HG03439 (cell line): Measurements from ENCODE around the gene PBX3.

Experiments used
- ATAC-seq: cut with Tn5 transposase; IDR thresholded peaks from one replicate; pipeline ENCODE4 v1.9.1; 2021; ENCODE audit warnings: mild to moderate bottlenecking, moderate library complexity; ENCODE audit not compliant: unreplicated experiment

PBX3 gene

DNA sequence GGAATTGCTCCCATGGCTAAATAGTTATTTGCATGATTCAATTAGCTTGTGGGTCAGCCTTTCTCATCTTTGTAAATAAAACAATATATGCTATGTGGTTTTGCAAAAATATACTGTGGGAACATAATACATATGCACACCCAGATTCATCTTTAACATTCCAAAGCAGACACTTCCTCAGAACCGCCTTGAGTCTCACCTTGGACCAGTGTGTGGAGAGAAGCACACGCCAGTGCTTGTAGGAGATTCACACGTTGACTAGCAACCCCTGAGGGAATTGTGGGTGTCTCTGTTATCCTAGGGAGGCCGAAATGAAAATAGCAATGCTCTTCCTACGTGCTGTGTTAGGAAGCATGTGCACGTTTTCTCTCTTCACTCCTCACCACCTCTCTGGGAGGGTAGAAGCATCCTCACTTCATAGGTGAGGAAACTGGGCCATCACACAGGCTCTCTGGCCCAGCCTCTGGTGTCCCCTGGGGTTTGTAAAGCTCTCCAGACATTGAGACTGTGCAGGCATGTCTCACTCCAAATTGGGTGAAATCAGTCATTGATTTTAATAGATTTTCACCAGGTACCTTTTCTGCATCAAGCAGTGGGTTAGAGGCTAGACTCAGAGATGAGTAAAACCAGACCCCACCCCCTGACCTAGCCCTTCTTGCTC, 221.7 kb downstream of the PBX3 start:
- ATAC-seq = no peak

DNA sequence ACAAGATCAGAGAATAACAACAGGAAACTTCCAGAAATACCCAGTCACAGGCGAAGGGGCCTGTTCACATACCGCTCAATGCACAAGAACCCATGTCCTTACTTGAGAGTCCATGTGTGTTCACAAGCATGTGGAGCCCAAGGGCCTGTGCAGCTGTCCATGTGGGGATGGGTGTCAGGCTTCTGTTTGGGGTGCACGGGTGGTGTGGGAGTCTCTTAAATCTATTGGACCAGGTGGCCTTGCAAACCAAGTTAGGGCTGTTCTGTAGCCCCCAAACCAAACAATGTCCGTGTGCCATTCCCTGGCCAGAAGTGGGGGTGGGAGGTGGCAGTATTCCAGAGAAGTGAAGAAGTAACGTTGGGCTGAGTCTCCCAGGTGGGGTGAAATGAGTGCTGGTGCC, 222.3 kb downstream of the PBX3 start:
- no peak for ATAC-seq

DNA sequence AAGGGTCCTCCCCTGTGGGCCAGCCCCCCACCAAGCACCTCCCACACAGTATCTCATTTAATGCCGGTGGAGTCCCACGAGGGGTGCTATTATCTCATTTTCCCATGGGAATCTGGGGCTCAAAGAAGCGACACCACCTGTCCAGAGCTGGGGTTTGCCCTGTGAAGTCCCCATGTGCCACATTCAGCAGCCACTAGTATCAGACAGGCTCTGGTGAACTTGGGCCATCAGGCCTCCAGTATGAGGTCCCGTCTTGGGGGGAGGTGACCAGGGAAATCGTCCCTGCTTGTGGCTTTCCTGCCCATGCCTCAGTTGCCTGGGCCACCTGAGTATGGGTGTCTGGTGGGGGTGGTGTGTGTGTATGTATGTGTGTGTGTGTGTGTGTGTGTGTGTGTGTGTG, 222.7 kb downstream of the PBX3 start:
- no peak for ATAC-seq

DNA sequence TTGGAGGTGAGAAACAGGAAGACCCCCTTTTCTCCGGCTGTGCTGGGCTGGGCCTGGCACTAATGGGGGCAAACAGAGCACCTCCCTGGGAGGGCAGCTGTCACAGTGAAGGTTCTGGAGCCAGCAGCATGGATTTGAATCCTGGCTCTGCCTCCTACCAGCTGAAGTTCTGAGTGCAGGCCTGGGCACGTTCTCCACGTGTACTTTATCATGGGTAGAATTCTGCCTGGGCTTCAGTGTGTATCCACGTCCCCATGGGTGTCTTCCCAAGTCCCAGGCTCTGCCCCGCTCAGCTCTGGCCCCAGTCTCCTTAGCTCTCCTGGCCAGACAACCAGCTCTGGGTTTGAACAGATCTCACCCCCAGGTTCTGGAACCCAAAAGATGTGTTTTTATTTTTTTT, 223.2 kb downstream of the PBX3 start:
- ATAC-seq = no peak

DNA sequence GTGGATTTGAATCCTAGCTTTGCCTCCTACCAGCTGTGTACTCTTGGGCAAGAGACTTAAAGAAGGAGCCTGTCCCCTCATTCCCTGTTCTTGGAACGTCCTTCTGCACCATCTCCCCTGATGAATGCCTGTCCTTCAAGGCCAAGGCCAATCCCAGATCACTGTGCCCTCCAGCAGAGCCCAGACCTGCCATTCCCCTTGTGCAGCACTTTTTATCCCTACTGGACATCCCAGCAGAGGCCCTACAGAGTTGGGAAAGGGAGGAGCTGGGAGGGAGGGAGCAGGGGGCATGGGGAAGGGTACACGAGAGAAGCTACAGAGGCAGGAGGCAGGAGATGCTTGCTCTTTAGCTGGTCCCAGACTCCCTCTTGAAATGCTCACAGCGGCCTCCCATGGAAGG, 223.9 kb downstream of the PBX3 start:
- no peak for ATAC-seq

DNA sequence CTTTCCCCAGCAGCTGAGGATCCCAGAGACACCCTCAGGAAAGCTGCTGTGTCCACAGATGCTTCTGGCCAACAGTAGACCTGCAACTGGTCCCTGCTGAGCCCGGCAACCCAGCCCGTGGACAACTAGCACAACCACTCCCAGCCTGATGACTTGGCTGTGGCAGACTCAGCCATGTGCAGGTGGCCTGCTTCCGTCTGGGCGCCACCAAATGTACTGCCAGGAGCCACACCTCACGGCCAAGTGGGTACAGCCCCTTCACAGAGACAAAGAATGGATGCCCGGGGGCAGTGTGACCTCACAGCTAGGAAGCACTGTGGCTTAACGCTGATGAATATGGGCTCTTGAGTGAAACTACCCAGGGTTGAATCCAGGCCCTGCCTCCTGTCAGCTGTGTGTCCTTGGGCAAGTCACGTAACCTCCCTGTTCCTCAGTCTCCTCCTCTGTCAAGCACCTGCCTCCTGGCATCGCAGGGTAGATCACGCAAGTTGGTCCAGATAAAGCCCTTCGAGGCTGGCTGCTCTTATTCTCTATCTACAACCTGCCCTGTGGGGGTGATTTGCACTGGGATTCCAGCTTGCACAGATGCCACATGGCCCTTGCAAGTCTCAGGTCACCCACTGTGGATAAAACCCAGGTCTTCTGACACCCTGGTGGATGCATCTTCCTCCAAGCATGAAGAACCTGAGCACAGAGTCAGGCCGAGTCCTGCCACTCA, 225.0 kb downstream of the PBX3 start:
- ATAC-seq = no peak

DNA sequence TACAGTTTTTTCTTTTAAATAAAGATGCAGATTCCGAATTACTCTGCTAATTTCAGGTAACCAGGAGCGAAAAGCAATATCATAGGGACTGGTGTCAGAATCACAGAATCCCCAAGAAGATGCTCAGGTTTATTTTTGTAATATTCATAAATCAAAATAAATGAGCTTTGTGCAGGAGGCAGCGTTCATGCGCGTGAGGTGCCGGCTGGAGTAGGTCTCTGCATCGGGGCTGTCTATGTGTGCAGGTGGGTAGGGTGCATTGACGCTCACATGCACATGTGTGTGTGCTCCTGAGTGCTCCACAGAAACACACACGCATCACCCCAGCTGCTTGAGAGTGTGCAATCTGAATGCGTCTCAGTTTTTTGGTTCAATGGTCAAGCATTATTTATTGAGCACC, 226.4 kb downstream of the PBX3 start:
- no peak for ATAC-seq

DNA sequence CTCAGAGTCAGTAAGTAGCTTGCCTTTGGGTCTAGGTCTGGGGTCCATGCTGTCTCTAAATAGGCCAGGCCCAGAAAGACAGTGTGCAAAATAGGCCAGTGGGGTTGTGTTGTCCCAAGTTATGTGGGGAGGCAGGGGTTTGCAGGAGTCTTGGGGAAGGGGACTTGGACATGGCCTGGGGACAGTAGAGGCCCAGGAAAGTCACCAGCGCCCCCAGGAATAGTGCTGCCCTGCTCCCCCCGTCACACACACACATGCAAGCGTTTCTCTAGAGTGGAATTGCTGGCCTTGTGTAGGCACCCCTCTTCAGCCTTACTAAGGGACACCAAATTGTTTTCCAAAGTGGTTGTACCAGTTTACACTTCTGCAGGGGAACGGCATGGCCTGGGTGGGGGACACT, 227.5 kb downstream of the PBX3 start:
- ATAC-seq = no peak

DNA sequence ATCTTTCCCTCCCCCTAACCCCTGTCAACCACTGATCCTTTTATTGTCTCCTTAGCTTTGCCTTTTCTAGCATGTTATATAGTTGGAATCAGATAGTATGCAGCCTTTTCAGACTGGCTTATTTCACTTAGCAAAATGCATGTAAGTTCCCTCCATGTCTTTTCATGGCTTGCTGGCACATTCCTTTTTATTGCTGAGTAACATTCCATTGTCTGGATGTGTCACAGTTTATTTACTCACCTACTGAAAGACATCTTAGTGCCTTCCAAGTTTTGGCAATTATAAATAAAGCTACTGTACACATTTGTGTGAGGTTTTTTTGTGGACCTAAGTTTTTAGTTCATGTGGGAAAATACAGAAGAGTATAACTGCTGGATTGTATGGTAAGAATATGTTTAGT, 230.1 kb downstream of the PBX3 start:
- no peak for ATAC-seq

DNA sequence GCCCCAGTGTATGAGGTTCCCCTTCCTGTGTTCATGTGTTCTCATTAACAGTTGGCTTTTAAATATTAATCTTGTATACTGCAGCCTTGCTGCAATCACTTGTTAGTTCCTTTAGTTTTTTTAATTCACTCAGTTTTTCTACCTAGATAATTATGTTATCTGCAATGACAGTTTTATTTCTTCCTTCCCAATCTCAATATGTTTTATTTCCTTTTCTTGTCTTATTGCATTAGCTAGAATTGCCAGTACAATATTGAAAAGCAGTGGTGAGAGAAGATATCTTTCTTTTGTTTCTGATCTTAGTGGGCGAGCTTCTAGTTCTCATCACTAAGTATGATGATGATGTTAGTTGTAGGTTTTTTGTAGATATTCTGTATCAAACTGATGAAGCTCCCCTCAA, 232.2 kb downstream of the PBX3 start:
- no peak for ATAC-seq

DNA sequence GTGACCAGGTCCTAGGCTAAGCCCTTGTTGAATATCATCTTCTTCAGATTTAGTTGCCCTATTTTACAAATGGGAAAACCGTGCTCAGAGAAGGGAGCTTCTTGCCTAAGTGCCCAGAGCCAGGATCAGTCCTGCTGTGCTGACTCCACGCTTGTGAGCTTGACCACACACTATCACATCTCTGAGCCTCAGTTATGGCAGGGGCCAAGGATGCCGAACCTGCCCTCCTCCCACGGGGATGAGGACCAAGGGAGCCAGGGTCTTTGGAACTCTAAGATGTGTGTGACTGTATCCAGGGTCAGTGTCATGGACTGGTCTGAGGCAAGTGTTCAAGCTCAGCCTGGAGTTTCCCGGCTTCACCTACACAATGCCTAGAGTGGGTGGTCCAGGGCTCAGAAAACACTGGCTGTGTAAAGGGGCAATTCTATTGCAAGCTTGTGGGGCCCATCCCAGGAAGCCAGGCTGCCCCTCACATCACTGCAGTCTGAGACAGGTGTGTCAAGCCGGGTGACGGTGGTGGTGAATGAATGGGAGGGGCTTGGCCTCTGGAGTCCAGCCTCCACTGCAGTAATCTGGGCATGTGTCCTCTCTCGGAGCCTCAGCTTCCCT, 235.7 kb downstream of the PBX3 start:
- no peak for ATAC-seq

DNA sequence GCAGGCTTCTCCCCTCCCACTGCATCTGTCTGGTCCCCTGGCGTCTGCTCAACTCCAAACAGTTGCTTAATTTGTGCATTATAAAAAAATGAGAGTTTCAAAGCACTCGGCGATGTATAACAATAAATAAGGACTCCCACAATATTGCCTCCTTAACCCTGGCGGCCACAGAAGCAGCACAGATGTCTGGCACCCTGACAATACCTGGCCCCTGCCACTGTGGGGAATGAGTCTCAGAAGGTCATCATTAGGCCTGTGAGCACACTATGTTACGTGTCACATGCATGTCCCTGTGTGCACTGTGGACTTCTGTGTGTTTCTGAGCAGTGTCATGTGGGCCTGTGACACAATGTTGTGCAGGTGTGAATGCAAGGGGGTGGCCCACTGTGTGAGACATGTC, 236.5 kb downstream of the PBX3 start:
- no peak for ATAC-seq

DNA sequence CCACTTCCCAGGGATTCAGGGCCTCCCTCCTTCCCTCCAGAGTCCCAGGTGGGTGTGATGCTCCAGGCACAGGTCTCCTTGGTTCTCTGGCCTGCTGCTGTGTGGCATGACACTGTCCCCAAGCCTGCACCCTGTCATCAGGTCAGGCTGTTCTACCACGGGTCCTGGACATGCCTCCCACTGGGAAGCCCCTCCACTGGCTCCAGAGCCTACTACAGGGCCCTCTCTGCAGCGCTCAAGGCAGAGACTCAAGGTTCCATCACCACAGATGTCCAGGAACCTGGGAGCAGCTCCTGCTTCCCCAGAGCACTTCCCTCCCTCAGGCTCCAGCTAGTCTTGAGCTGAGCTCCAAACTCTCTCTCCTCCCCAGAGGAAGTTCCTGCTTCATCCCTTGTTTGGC, 237.3 kb downstream of the PBX3 start:
- ATAC-seq = no peak

DNA sequence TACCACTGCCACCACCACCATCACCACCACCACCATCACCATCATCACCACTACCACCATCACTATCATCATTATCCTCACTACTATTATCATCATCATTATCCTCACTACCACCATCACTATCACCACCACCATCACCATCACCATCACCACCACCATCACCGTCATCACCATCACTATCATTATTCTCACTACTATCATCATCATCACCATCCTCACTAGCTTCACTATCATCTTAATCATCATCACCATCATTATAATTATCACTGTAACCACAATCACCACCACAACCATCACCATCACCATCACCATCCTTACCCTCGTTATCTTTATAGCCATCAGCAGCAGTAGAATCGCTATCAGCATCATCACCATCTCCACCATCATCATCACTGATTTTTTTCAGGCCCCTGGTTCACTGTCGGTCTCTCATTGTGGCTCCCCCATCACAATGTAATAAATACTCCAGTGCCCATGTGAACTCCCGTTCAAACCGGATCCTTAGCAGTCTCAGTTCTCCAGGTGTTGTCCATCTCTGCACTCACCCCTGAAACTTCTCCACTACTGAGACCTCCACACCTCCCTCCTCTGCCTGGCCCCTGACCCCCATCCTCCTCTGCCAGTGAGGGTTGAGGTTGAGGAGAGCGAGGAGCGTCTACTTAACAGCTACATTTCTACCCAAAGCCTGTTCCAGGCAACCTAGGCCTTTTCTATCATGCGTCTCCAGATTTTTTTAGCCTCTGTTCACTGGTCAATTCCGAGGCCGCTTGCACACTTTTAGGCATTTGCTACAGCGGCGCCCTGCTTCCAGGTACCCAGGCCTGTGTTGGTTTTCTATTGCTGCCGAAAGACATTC, 238.2 kb downstream of the PBX3 start:
- ATAC-seq = no peak

DNA sequence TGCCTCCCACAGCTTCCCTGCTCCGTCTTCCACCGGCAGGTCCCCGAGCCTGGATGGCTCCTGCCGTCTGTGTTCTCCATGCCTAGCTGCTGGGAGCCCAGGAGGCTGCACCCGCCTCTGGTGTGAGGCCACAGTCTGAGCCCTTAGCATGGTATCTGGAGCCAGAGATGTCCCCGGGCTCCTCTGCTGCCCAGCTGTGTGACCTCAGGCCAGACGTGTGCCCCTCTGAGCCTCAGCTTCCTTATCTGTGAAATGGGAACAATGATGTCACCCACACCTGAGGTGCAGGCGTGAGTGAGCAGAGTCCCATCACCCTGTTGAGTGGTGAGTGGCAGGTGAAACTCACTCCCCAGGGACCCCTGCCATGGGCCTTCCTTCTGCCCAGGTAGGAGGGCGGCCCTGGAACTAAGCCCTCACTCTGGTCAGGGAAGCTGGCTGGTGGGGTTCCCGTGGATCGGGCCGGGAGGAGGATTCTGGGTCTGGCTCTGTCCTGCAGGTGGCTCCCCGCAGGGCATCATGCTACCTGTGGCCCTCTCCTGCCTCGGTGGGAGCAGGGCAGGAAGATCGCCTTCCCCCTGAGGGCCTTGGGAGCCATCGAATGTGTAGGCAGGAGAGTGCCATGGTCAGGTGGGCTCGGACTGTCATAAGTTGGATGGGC, 239.0 kb downstream of the PBX3 start:
- ATAC-seq = no peak

DNA sequence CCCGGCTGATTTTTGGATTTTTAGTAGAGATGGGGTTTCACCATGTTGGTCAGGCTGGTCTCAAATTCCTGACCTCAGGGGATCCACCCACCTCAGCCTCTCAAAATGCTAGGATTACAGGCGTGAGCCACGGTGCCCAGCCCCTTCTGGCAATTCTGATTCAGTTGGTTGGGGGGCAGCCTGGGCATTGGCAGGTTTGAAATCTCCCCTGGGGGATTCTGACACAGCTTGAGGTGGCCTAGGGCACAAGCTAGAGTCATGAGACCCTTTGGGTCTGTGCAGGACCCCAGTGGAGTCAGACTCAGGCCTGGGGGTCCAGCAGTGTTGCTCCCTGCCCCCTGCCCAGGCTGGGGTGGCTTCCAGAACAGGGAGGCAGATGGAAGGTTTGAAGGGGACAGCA, 239.8 kb downstream of the PBX3 start:
- no peak for ATAC-seq

DNA sequence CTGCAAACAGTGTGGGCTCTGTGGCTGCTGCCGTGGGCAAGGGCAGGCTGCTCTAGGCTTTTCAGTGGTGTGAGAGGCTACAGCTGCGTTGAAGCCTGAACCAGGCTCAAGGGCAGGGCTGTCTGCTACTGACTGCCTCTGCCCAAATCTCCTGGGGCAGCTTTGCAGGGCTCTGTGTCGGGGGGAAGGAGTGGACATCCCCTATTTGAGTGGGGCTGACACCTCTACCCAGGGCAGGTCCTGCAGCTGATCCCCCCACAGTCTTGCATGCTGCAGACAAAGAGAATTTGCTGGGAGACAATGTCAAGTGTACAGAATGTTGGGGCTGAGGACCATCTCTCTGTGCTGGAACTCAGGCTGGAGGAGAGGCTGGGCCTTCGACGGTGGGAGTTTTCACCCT, 240.2 kb downstream of the PBX3 start:
- no peak for ATAC-seq

DNA sequence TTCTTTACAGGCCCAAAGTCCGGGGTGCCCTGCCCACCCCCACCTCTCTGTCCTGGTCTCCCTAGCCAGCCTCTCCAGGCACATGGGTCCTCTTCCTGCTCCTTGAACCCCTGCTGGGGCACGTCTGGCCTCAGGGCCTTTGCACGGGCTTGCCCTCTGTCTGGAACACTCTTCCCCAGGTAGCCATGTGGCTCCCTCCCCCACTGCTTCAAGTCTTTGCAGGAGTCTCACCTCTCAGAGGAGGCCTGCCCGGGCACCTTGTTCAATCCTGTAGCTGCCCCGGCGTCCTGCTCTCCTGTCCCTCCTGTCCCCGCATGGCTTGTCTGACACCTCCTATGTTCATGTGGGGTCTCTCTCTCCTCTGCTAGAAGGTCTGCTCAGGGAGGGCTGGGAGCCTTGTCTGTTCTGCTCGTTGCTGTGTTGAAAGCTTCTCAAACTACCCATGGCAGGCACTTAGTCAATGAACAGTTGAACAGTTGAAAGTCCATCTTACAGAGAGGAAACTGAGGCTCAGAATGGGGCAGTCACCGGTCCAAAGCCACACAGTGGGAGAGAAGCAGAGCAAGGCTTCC, 241.4 kb downstream of the PBX3 start:
- no peak for ATAC-seq

DNA sequence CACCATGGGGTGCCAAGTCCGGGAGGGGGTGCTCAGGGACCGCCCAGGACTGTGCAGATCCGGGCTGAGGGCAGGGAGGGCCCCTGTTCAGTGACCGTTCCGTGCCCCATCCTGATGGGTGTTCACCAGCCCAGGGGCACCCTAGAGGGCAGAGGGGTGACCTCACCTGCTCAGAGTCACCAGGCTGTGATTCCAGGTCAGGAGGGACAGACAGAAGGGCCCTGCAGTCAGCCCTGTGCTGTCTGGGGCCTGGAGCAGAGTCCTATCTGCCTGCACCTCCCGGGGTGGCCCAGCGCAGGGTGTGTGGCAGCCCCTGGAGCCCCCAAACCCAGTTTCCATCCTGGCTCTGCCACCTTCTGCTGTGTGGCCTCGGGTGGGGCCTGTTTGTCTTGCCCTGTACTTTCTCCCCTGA, 241.9 kb downstream of the PBX3 start:
- no peak for ATAC-seq

DNA sequence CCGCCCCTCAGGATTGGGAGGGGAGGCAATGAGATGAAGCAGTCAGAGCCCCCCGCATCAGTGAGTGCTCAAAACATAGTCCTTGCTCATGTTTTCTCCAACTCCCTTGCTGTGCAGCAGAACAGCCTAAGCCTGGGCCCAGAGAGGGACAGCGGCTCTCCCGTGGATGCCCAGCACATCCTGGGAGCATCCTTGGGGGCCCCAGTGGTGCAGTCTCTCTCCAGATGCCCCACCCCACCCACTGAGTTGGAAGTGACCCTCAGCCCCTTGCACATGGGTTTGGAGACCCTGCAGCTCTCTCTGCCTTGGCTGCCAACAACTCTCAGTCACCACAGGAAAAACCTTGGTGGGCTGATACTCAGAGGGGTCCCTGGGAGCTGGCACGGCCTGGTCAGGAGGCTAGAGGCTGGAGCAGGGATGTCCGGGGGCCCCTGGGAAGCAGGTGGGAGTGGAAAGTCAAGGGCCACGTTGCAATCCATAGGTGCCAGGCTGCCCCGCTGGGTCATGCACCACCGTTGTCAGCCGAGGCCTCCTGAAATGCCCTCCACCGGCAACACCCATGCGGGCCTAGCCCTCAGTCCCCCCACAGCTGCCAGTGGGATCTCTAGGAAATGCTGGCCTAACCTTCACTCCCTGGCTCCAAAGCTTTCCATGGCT, 242.5 kb downstream of the PBX3 start:
- no peak for ATAC-seq
